Gastroesophageal sphincter (tissue), 3 donors: Measurements from ENCODE around the gene LGR4.

ENCODE experiments used
- CTCF ChIP-seq, 4 experiments: fragments of 200-600 bp in 2 of 4; fragments of 450-650 bp in 2 of 4; sonication (generic) in 1 of 4; IDR thresholded peaks; one replicate each; pipeline ENCODE4 v1.5.1; 2017 to 2019; ENCODE audit warnings: antibody characterized with exemption in 4 of 4, mild to moderate bottlenecking in 2 of 4, moderate library complexity in 2 of 4
- POLR2AphosphoS5 ChIP-seq: sonication (generic); formaldehyde crosslinking; IDR thresholded peaks from one replicate; pipeline ENCODE4 v1.6.1; 2017; ENCODE audit warnings: antibody characterized with exemption

GRCh38 chr11:27330633-27331270, 141.8 kb downstream of the LGR4 start:
- TF ChIP-seq POLR2AphosphoS5 (no peak), CTCF (IDR thresholded peaks at IDR 0.05) (no peak)
